RWPE1 (cell line): ENCODE results near the gene NFAM1.

ENCODE experiments used
- CTCF ChIA-PET: fragments of 350-600 bp; sonication (Branson Sonifier 250); formaldehyde crosslinking; extraction: SDS; loops from one replicate; lab custom pipeline; 2021; lab: Yijun Ruan, JAX
- POLR2A ChIA-PET: fragments of 400-600 bp; formaldehyde crosslinking; extraction: SDS; loops from one replicate; lab custom pipeline; 2020; ENCODE audit warnings: antibody characterized with exemption; ENCODE audit not compliant: low non-redundant PET; lab: Yijun Ruan, JAX
- DNase-seq: peaks from one replicate; pipeline ENCODE4 v3.0.0; 2012; ENCODE audit warnings: low spot score
- H3K27ac ChIP-seq: fragments of 450-650 bp; 2 replicates; pipeline ENCODE4 v1.5.1; 2017
- CTCF ChIP-seq: fragments of 450-650 bp; conservative IDR thresholded peaks from 2 replicates; pipeline ENCODE4 v1.5.1; 2017; ENCODE audit warnings: low read depth, mild to moderate bottlenecking

NFAM1 gene

GRCh38 chr22:42451499-42452145 lies 19.4 kb upstream of the NFAM1 start:
- no peak for TF ChIP-seq CTCF
- CTCF ChIA-PET = interaction anchor here (0.6 kb wide), 1 partner anchor 9 kb away, joined by 3 read pairs; no protein-coding TSS in a partner anchor
- no peak for DNase-seq
- POLR2A ChIA-PET = no interaction called here
- H3K27ac ChIP-seq = no peak overlapping the region

- no peak for DNase-seq
- ChIA-PET CTCF (no interaction called here), POLR2A (no interaction called here)
- TF ChIP-seq CTCF = no peak
- H3K27ac ChIP-seq = no peak overlapping the region
These were observed 18.7 kb upstream of the NFAM1 start for GRCh38 chr22:42450862-42451261.

GRCh38 chr22:42446151-42446550 lies 13.9 kb upstream of the NFAM1 start:
- TF ChIP-seq CTCF = no peak
- H3K27ac ChIP-seq = no peak overlapping the region
- ChIA-PET CTCF (interaction anchor here (0.6 kb wide), 1 partner anchor 374 kb away, joined by 5 read pairs; no protein-coding TSS in a partner anchor), POLR2A (no interaction called here)
- no peak for DNase-seq

GRCh38 chr22:42444077-42444904 lies 12.1 kb upstream of the NFAM1 start:
- ChIA-PET CTCF (interaction anchor here (0.5 to 1.5 kb wide), 12 partner anchors 11 to 653 kb away, joined by 3 to 5 read pairs (median 4); no protein-coding TSS in a partner anchor), POLR2A (no interaction called here)
- peak overlapping the region; percentile 30 for H3K27ac ChIP-seq
- peak; percentile 43 for DNase-seq
- TF ChIP-seq CTCF = peak; percentile 80

GRCh38 chr22:42443240-42444076 lies 11.3 kb upstream of the NFAM1 start:
- ChIA-PET CTCF (interaction anchor here (0.6 to 1.5 kb wide), 8 partner anchors 10 to 558 kb away, joined by 3 to 5 read pairs (median 4); no protein-coding TSS in a partner anchor), POLR2A (no interaction called here)
- H3K27ac ChIP-seq = peak overlapping the region; percentile 30
- no peak for TF ChIP-seq CTCF
- no peak for DNase-seq

GRCh38 chr22:42442748-42443147 lies 10.5 kb upstream of the NFAM1 start:
- CTCF ChIA-PET = interaction anchor here (1.1 kb wide), 1 partner anchor 28 kb away, joined by 4 read pairs; no protein-coding TSS in a partner anchor
- POLR2A ChIA-PET = no interaction called here
- no peak for DNase-seq
- TF ChIP-seq CTCF = no peak
- H3K27ac ChIP-seq = no peak overlapping the region
